HepG2 (cell line): ENCODE results near the gene SPAG5. TPM values are rescaled to one million over a fixed set of nuclear protein-coding genes. Genes with fewer than 3 reads are reported as not detected.
"Not testable (repeated sequence)": the region's sequence is repeated elsewhere in the genome, so short reads cannot be mapped to it uniquely, and the experiment has no call there.

Experiments
- ATAC-seq: fragments of 200-7000 bp; cut with Tn5 transposase; 3 replicates; pipeline ENCODE4 v1.9.1; 2020; ENCODE audit warnings: mild to moderate bottlenecking, moderate library complexity
- BruUV-seq: library from RNA; stranded (reverse); fragments of 400-500 nt; replicated peaks from 2 replicates; lab custom pipeline; 2021; lab: Mats Ljungman, UMichigan
- CTCF ChIA-PET: fragments of 300-600 bp; formaldehyde crosslinking; extraction: SDS; loops from one replicate; lab custom pipeline; 2021; ENCODE audit warnings: low total read pairs, inconsistent platforms, low intra/inter-chr PET ratio; lab: Yijun Ruan, JAX
- POLR2A ChIA-PET: fragments of 350-600 bp; sonication (Branson Sonifier 250); formaldehyde crosslinking; loops from one replicate; lab custom pipeline; 2020; ENCODE audit warnings: antibody characterized with exemption, inconsistent platforms; lab: Yijun Ruan, JAX
- DNase-seq: peaks from one replicate; pipeline ENCODE4 v3.0.0-alpha.2; 2015; ENCODE audit warnings: low spot score
- FAIRE-seq: peaks from 3 replicates; lab custom pipeline; 2011; peaks lifted over from hg19 to GRCh38; lab: Jason Lieb, UNC
- H2AFZ ChIP-seq: one replicate; pipeline ENCODE4 v1.6.1; 2011; ENCODE audit warnings: low read length, inconsistent platforms
- H3K27ac ChIP-seq: fragments of 300-600 bp; 3 replicates; pipeline ENCODE4 v1.8.0; 2011; ENCODE audit warnings: mixed run types, mild to moderate bottlenecking, mixed read lengths, low read length, inconsistent platforms; ENCODE audit not compliant: insufficient read depth; ENCODE audit errors: extremely low read length
- H3K27me3 ChIP-seq, 2 experiments: fragments of 200-600 bp in 1 of 2; 2 replicates in 1 of 2; 3 replicates in 1 of 2; pipeline versions ENCODE4 v1.6.0 to v1.8.0; 2011; ENCODE audit warnings: low read length in 2 of 2, mild to moderate bottlenecking in 2 of 2, moderate library complexity in 2 of 2, inconsistent platforms in 1 of 2; ENCODE audit not compliant: insufficient read depth in 2 of 2, control insufficient read depth in 1 of 2
- H3K36me3 ChIP-seq, 2 experiments: fragments of 200-600 bp in 1 of 2; replicated peaks in 1 of 2; 2 replicates in 1 of 2; 3 replicates in 1 of 2; pipeline versions ENCODE4 v1.5.1 to v1.8.0; 2011; ENCODE audit warnings: low read length in 2 of 2, inconsistent platforms in 1 of 2; ENCODE audit not compliant: insufficient read depth in 2 of 2, control insufficient read depth in 1 of 2
- H3K4me1 ChIP-seq: 2 replicates; pipeline ENCODE4 v1.5.1; 2012; ENCODE audit warnings: low read length, inconsistent platforms; ENCODE audit not compliant: insufficient read depth
- H3K4me2 ChIP-seq: 2 replicates; pipeline ENCODE4 v1.6.0; 2011; ENCODE audit warnings: low read depth, low read length, inconsistent platforms
- H3K4me3 ChIP-seq, 3 experiments: fragments of 200-600 bp in 1 of 3; sonication (generic), shearing (Covaris generic) in 1 of 3; replicated peaks in 1 of 3; 2 replicates each; pipeline ENCODE4 v1.5.1; 2011 to 2016; ENCODE audit warnings: low read length in 3 of 3, inconsistent platforms in 2 of 3, low read depth in 2 of 3, mild to moderate bottlenecking in 2 of 3, control low read depth in 1 of 3, mixed read lengths in 1 of 3; ENCODE audit not compliant: insufficient read depth in 1 of 3
- H3K79me2 ChIP-seq: one replicate; pipeline ENCODE4 v1.6.1; 2011; ENCODE audit warnings: low read length, inconsistent platforms; ENCODE audit not compliant: insufficient read depth
- H3K9ac ChIP-seq: 2 replicates; pipeline ENCODE4 v1.6.0; 2011; ENCODE audit warnings: mild to moderate bottlenecking, low read depth, low read length, inconsistent platforms; ENCODE audit not compliant: insufficient read depth
- H3K9me3 ChIP-seq: 2 replicates; pipeline ENCODE4 v1.5.1; 2012; ENCODE audit warnings: mild to moderate bottlenecking, low read length
- H4K20me1 ChIP-seq: 2 replicates; pipeline ENCODE4 v1.6.0; 2011; ENCODE audit warnings: inconsistent platforms, mild to moderate bottlenecking, low read length, moderate library complexity; ENCODE audit not compliant: insufficient read depth
- RFXAP ChIP-seq: sonication (generic); formaldehyde crosslinking; IDR thresholded peaks from 2 replicates; pipeline ENCODE4 v1.4.0; 2020; ENCODE audit warnings: missing genetic modification reagents, borderline replicate concordance
- ZFP62 ChIP-seq: sonication (generic); formaldehyde crosslinking; IDR thresholded peaks from 2 replicates; pipeline ENCODE4 v1.4.0; 2020; ENCODE audit warnings: missing genetic modification reagents
- ZNF607 ChIP-seq: sonication (generic); formaldehyde crosslinking; IDR thresholded peaks from 2 replicates; pipeline ENCODE4 v1.5.1; 2020; ENCODE audit warnings: missing genetic modification reagents, mild to moderate bottlenecking, borderline replicate concordance
- ZNF772 ChIP-seq: sonication (generic); formaldehyde crosslinking; IDR thresholded peaks from 2 replicates; pipeline ENCODE4 v1.5.0; 2020; ENCODE audit warnings: mild to moderate bottlenecking, missing genetic modification reagents
- WGBS: methylation state at CpG from one replicate; pipeline ENCODE4 v1.1.6; 2017; ENCODE audit warnings: low lambda C conversion rate; 5-methylcytosine and 5-hydroxymethylcytosine counted together
- in situ Hi-C: cut with HindIII; loops from 2 replicates; pipeline ENCODE4 v1.10.0; 2017; ENCODE audit warnings: low pct_unique_long_range_greater_than_20kb; ENCODE audit not compliant: extremely low pct_ligation_motif_present
- intact Hi-C: fragments of 100-400 bp; cut with micrococcal nuclease; formaldehyde crosslinking; loops from one replicate; pipeline ENCODE4 v1.10.0; 2022; ENCODE audit not compliant: unreplicated experiment
- polyA plus RNA-seq, 8 experiments: library from polyadenylated mRNA; depleted of rRNA in 3 of 8; stranded (reverse) in 7 of 8; unstranded in 1 of 8; fragments of >200 nt; fragmentation: Illumina TruSeq in 4 of 8; extraction: Trizol in 4 of 8; gene quantifications; 2 replicates each; pipeline versions ENCODE4 v1.2.1 to v1.2.3, GENCODE V29; 2011 to 2016; ENCODE audit warnings: low read depth in 4 of 8, missing spikeins in 1 of 8, mixed read lengths in 1 of 8; ENCODE audit not compliant: insufficient read depth in 1 of 8
- total RNA-seq, 5 experiments: library from RNA; depleted of rRNA; stranded (reverse); fragments of >200 nt; fragmentation: Illumina TruSeq; extraction: Trizol; gene quantifications; 2 replicates each; pipeline ENCODE4 v1.2.3, GENCODE V29; 2016; ENCODE audit warnings: low read depth in 1 of 5
- TF ChIP-seq, protein P1 (sequence below), 2 experiments: sonication (generic) in 1 of 2; formaldehyde crosslinking in 1 of 2; IDR thresholded peaks; 2 replicates each; pipeline versions ENCODE4 v1.4.0 to v1.6.1; 2016 to 2020; ENCODE audit warnings: borderline replicate concordance in 1 of 2, low read depth in 1 of 2, mild to moderate bottlenecking in 1 of 2, missing genetic modification reagents in 1 of 2
- TF ChIP-seq, protein P2 (sequence below): IDR thresholded peaks from 2 replicates; pipeline ENCODE4 v1.6.1; 2016; ENCODE audit warnings: low read depth

SPAG5 gene
- total and polyA plus RNA-seq, 2 of the 13 experiments (the other 11 are each of a cell fraction or from before 2014, with no cell fraction given): 41.4 to 98.0 TPM

DNA sequence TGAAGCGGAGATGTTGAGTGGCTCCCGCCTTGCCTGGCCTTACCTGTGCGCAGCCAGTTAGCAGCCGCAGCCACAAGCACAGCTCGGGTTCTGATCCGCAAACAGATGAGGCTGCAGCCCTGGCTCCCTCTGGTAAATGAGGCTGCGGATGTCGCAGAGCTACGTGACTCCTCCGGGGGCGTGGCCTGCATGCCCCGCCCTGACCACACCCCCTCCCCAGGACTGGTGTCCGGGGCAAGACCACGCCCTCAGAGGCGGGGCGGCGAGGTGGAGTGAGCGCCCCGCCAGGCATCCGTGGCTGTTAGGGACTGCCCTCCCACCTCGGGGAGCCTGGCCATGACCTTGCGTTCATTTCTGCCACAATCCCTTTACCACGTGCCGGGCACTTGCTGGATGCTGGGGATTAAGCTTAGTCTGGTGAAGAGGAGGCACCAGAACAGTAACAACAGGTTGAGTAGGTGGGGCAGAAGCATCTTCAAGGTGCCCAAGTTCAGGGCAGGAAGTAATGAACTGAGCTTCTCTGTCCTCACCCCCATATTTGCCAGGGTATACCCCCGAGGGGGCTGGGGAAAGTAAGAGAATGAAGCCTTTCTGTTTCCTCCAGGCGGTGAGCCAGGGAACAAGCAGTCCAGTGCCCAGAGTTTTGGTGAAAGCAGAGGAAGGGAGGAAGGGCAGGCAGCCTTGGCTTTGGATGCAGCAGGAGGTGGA lies 21.9 kb downstream of the SPAG5 start, which contains the start of gene ALDOC (continued):
- TF ChIP-seq RFXAP (CRISPR knock-in tag): peak; percentile 45; the same call in 1 of the 2 replicates
- TF ChIP-seq, protein P1, sequence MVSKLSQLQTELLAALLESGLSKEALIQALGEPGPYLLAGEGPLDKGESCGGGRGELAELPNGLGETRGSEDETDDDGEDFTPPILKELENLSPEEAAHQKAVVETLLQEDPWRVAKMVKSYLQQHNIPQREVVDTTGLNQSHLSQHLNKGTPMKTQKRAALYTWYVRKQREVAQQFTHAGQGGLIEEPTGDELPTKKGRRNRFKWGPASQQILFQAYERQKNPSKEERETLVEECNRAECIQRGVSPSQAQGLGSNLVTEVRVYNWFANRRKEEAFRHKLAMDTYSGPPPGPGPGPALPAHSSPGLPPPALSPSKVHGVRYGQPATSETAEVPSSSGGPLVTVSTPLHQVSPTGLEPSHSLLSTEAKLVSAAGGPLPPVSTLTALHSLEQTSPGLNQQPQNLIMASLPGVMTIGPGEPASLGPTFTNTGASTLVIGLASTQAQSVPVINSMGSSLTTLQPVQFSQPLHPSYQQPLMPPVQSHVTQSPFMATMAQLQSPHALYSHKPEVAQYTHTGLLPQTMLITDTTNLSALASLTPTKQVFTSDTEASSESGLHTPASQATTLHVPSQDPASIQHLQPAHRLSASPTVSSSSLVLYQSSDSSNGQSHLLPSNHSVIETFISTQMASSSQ (IDR thresholded peaks at IDR 0.05; ENCODE audit: low read depth): no peak
- TF ChIP-seq, protein P1 (CRISPR knock-in tag; IDR thresholded peaks at IDR 0.05; ENCODE audit: borderline replicate concordance): no peak
- no peak for TF ChIP-seq ZFP62
- 0 out of 2 replicates have a peak, but pooled peaks have one; percentile 75 for TF ChIP-seq ZNF772 (CRISPR knock-in tag)
- TF ChIP-seq, protein P2, sequence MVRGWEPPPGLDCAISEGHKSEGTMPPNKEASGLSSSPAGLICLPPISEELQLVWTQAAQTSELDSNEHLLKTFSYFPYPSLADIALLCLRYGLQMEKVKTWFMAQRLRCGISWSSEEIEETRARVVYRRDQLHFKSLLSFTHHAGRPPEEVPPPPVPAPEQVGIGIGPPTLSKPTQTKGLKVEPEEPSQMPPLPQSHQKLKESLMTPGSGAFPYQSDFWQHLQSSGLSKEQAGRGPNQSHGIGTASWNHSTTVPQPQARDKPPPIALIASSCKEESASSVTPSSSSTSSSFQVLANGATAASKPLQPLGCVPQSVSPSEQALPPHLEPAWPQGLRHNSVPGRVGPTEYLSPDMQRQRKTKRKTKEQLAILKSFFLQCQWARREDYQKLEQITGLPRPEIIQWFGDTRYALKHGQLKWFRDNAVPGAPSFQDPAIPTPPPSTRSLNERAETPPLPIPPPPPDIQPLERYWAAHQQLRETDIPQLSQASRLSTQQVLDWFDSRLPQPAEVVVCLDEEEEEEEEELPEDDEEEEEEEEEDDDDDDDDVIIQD: peak; percentile 51; the same call in 1 of the 2 replicates
- no peak for TF ChIP-seq ZNF607 (CRISPR knock-in tag)

DNA sequence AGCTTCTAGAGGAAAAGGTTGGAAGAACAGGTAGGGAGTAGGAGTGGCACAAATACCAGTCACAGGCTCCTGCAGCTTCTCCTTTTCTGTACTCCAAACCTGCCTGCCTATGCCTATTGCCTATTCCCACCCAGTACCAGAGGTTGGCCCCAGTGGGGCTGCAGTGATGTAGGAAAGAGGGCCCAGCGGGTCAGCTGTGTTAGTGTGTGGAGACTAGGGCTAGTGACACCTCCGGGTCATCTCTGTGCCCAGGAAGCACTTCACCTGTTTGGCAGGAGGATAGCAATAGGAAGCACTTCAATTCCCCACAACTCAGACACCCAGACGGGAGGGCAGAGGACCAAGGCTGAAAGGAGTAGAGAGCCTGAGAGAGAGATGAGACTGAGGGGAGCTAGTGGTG lies 22.8 kb downstream of the SPAG5 start:
- intact Hi-C loops: loop anchor here (1.0 kb wide), 1 partner anchor 23 kb away; the partner anchor contains the start of gene SPAG5
- CTCF ChIA-PET, DNase-seq, H4K20me1 ChIP-seq, in situ Hi-C loops, H3K27me3 ChIP-seq, FAIRE-seq, H3K9me3 ChIP-seq, ATAC-seq, BruUV-seq, H2AFZ ChIP-seq, H3K79me2 ChIP-seq, H3K27ac ChIP-seq: not testable (repeated sequence)
- 66% methylated on average over 3 of the region's 3 CpGs for WGBS
- POLR2A ChIA-PET: interaction anchor here (0.6 to 1.4 kb wide), 2 partner anchors 21 to 68 kb away, joined by 3 to 8 read pairs; partner anchors contain the start of gene BLTP2
- peaks cover 50% of the 10 kb centered on the region for H3K4me1 ChIP-seq
- peak overlapping the region in 1 of 3 experiments; percentile 63; a peak in 3 of 6 replicates for H3K4me3 ChIP-seq
- H3K9ac ChIP-seq: peak overlapping the region; percentile 49; the same call in 1 of the 2 replicates
- peaks cover 15 to 36% of the 10 kb centered on the region in 2 experiments for H3K36me3 ChIP-seq
- peak overlapping the region; percentile 59 for H3K4me2 ChIP-seq
